H1 (cell line): ENCODE results near the gene RSPO1. TPM values are rescaled to one million over a fixed set of nuclear protein-coding genes. Genes with fewer than 3 reads are reported as not detected.

Source experiments
- CTCF ChIA-PET: fragments of 300-600 bp; sonication (Branson Sonifier 250); formaldehyde crosslinking; loops from one replicate; lab custom pipeline; 2021; ENCODE audit not compliant: partially characterized antibody; lab: Charles Lee
- POLR2A ChIA-PET: fragments of 300-600 bp; sonication (Branson Sonifier 250); formaldehyde crosslinking; loops from one replicate; lab custom pipeline; 2021; ENCODE audit warnings: inconsistent platforms; ENCODE audit not compliant: partially characterized antibody; lab: Charles Lee
- DNase-seq, 2 experiments: peaks; one replicate each; pipeline versions ENCODE4 v3.0.0 to v3.0.0-alpha.2; 2010 to 2022; ENCODE audit warnings: low spot score in 2 of 2, low read depth in 1 of 2, mixed read lengths in 1 of 2
- FAIRE-seq: peaks from 2 replicates; lab custom pipeline; 2011; peaks lifted over from hg19 to GRCh38; lab: Jason Lieb, UNC
- H2AFZ ChIP-seq: 2 replicates; pipeline ENCODE4 v1.8.1; 2012; ENCODE audit warnings: low read length, inconsistent platforms
- H2AK5ac ChIP-seq: 2 replicates; pipeline ENCODE4 v1.6.1; 2013; ENCODE audit warnings: low read depth, low read length
- H2BK120ac ChIP-seq: replicated peaks from 2 replicates; pipeline ENCODE3; 2013; ENCODE audit warnings: low read depth, low read length, inconsistent platforms
- H2BK12ac ChIP-seq: 2 replicates; pipeline ENCODE4 v1.6.1; 2013; ENCODE audit warnings: low read depth, low read length
- H2BK15ac ChIP-seq: 2 replicates; pipeline ENCODE4 v1.6.1; 2013; ENCODE audit warnings: low read length
- H2BK20ac ChIP-seq: 2 replicates; pipeline ENCODE4 v1.6.1; 2013; ENCODE audit warnings: low read length
- H2BK5ac ChIP-seq: 2 replicates; pipeline ENCODE4 v1.6.1; 2013; ENCODE audit warnings: low read depth, low read length
- H3K14ac ChIP-seq: 2 replicates; pipeline ENCODE4 v1.6.1; 2013; ENCODE audit warnings: inconsistent platforms; ENCODE audit not compliant: insufficient read length
- H3K18ac ChIP-seq: 2 replicates; pipeline ENCODE4 v1.6.1; 2013; ENCODE audit warnings: low read length; ENCODE audit errors: extremely low read depth
- H3K23ac ChIP-seq: 2 replicates; pipeline ENCODE4 v1.6.1; 2013; ENCODE audit warnings: inconsistent platforms; ENCODE audit not compliant: insufficient read length
- H3K23me2 ChIP-seq: 2 replicates; pipeline ENCODE4 v1.6.1; 2013; ENCODE audit warnings: low read depth, low read length
- H3K27ac ChIP-seq: 2 replicates; pipeline ENCODE4 v1.6.1; 2011; ENCODE audit warnings: low read depth, low read length, inconsistent platforms
- H3K27me3 ChIP-seq, 4 experiments: replicated peaks in 1 of 4; 1 replicate in 1 of 4; 2 replicates in 3 of 4; pipeline versions ENCODE4 v1.6.1 to v1.8.1; 2011 to 2013; ENCODE audit warnings: low read length in 3 of 4, mild to moderate bottlenecking in 3 of 4, inconsistent platforms in 2 of 4, mixed read lengths in 2 of 4, moderate library complexity in 1 of 4; ENCODE audit not compliant: control insufficient read depth in 3 of 4, insufficient read depth in 3 of 4; ENCODE audit errors: extremely low read depth in 1 of 4
- H3K36me3 ChIP-seq, 4 experiments: 2 replicates each; pipeline versions ENCODE4 v1.6.1 to v1.8.1; 2011 to 2013; ENCODE audit warnings: mild to moderate bottlenecking in 4 of 4, low read length in 3 of 4, moderate library complexity in 2 of 4, control low read depth in 1 of 4, inconsistent platforms in 1 of 4; ENCODE audit not compliant: insufficient read depth in 4 of 4, control insufficient read depth in 2 of 4
- H3K4ac ChIP-seq: replicated peaks from 2 replicates; pipeline ENCODE3; 2013; ENCODE audit warnings: low read length, low read depth, mixed read lengths, inconsistent platforms; ENCODE audit not compliant: insufficient read length
- H3K4me1 ChIP-seq, 4 experiments: replicated peaks in 1 of 4; 1 replicate in 1 of 4; 2 replicates in 3 of 4; pipeline versions ENCODE4 v1.6.1 to v1.8.1; 2011 to 2013; ENCODE audit warnings: low read length in 3 of 4, inconsistent platforms in 2 of 4, mixed read lengths in 1 of 4; ENCODE audit not compliant: insufficient read depth in 4 of 4, control insufficient read depth in 3 of 4
- H3K4me2 ChIP-seq, 2 experiments: 2 replicates each; pipeline versions ENCODE4 v1.6.1 to v1.8.1; 2011 to 2013; ENCODE audit warnings: low read depth in 2 of 2, low read length in 2 of 2, control low read depth in 1 of 2, inconsistent platforms in 1 of 2, mild to moderate bottlenecking in 1 of 2; ENCODE audit not compliant: insufficient read depth in 1 of 2
- H3K4me3 ChIP-seq, 4 experiments: fragments of 200-600, 300-600 bp in 1 of 4; sonication (generic), shearing (Covaris generic), sonication (Bioruptor Twin) in 1 of 4; 2 replicates each; pipeline versions ENCODE4 v1.5.1 to v1.8.1; 2011 to 2016; ENCODE audit warnings: low read length in 4 of 4, low read depth in 3 of 4, control low read depth in 2 of 4, inconsistent platforms in 2 of 4, mild to moderate bottlenecking in 2 of 4, mixed read lengths in 1 of 4, moderate library complexity in 1 of 4; ENCODE audit not compliant: insufficient read depth in 2 of 4; ENCODE audit errors: extremely low read depth in 1 of 4
- H3K56ac ChIP-seq: replicated peaks from 2 replicates; pipeline ENCODE3; 2013; ENCODE audit warnings: low read depth, mild to moderate bottlenecking, mixed read lengths, low read length, inconsistent platforms; ENCODE audit not compliant: insufficient read length
- H3K79me1 ChIP-seq: 2 replicates; pipeline ENCODE4 v1.6.1; 2013; ENCODE audit warnings: low read depth, low read length, control low read depth
- H3K79me2 ChIP-seq, 2 experiments: 2 replicates each; pipeline versions ENCODE4 v1.6.1 to v1.8.1; 2012 to 2013; ENCODE audit warnings: low read length in 2 of 2, mild to moderate bottlenecking in 2 of 2, inconsistent platforms in 1 of 2; ENCODE audit not compliant: insufficient read depth in 2 of 2, control insufficient read depth in 1 of 2
- H3K9ac ChIP-seq, 4 experiments: replicated peaks in 1 of 4; 1 replicate in 1 of 4; 2 replicates in 3 of 4; pipeline versions ENCODE4 v1.6.1 to v1.8.1; 2011 to 2013; ENCODE audit warnings: low read depth in 3 of 4, low read length in 3 of 4, control low read depth in 2 of 4, mild to moderate bottlenecking in 2 of 4, moderate library complexity in 2 of 4, inconsistent platforms in 1 of 4; ENCODE audit errors: extremely low read depth in 1 of 4
- H3K9me3 ChIP-seq, 2 experiments: 2 replicates each; pipeline versions ENCODE4 v1.6.1 to v1.8.1; 2012 to 2013; ENCODE audit warnings: mild to moderate bottlenecking in 2 of 2, moderate library complexity in 2 of 2, control low read depth in 1 of 2, inconsistent platforms in 1 of 2, low read depth in 1 of 2, low read length in 1 of 2, mixed read lengths in 1 of 2; ENCODE audit not compliant: insufficient read depth in 2 of 2
- H4K20me1 ChIP-seq, 2 experiments: replicated peaks in 1 of 2; 2 replicates each; pipeline versions ENCODE3 to v1.8.1; 2011 to 2013; ENCODE audit warnings: inconsistent platforms in 2 of 2, low read length in 2 of 2, mild to moderate bottlenecking in 1 of 2; ENCODE audit not compliant: insufficient read depth in 2 of 2, control insufficient read depth in 1 of 2
- H4K5ac ChIP-seq: 2 replicates; pipeline ENCODE4 v1.6.1; 2013; ENCODE audit warnings: low read length, low read depth, mixed read lengths, inconsistent platforms; ENCODE audit not compliant: insufficient read length
- H4K8ac ChIP-seq: 2 replicates; pipeline ENCODE4 v1.8.0; 2013; ENCODE audit warnings: mild to moderate bottlenecking, moderate library complexity, low read length, inconsistent platforms; ENCODE audit not compliant: insufficient read depth; ENCODE audit errors: extremely low read depth
- H4K91ac ChIP-seq: replicated peaks from 2 replicates; pipeline ENCODE3; 2013; ENCODE audit warnings: low read length, mixed read lengths, inconsistent platforms; ENCODE audit not compliant: insufficient read length
- BACH1 ChIP-seq: IDR thresholded peaks from 2 replicates; pipeline ENCODE4 v1.6.1; 2012; ENCODE audit warnings: low read length, improper control_type of control experiment
- CBX5 ChIP-seq: fragments of 300-800, 300-1000 bp; sonication (generic); IDR thresholded peaks from 2 replicates; pipeline ENCODE4 v1.7.1; 2016; ENCODE audit warnings: antibody characterized with exemption, low read length, low read depth
- JUND ChIP-seq: IDR thresholded peaks from 2 replicates; pipeline ENCODE4 v1.6.1; 2011; ENCODE audit warnings: mild to moderate bottlenecking, improper control_type of control experiment, low read length
- SIRT6 ChIP-seq: IDR thresholded peaks from one replicate; pipeline ENCODE4 v1.7.1; 2012; ENCODE audit warnings: low read length, inconsistent platforms
- SP2 ChIP-seq: IDR thresholded peaks from 2 replicates; pipeline ENCODE4 v1.6.1; 2012; ENCODE audit warnings: mild to moderate bottlenecking, low read length, inconsistent platforms
- WGBS, 2 experiments: shearing (Covaris generic) in 1 of 2; methylation state at CpG; one replicate each; pipeline versions ENCODE4 v1.1.6 to v1.1.7; 2013 to 2015; ENCODE audit warnings: low lambda C conversion rate in 2 of 2, mixed read lengths in 2 of 2, inconsistent platforms in 1 of 2, low coverage in 1 of 2, missing lambda C conversion rate in 1 of 2; ENCODE audit not compliant: insufficient replicate concordance in 2 of 2, insufficient coverage in 1 of 2, insufficient read length in 1 of 2; ENCODE audit errors: extremely low coverage in 1 of 2, missing lambda C conversion rate in 1 of 2; 5-methylcytosine and 5-hydroxymethylcytosine counted together
- polyA plus RNA-seq, 7 experiments: library from polyadenylated mRNA; depleted of rRNA in 3 of 7; stranded (reverse) in 5 of 7; unstranded in 2 of 7; fragments of >200 nt in 5 of 7; fragments of 200-250 nt in 2 of 7; gene quantifications; 1 replicate in 5 of 7; 2 replicates in 1 of 7; 4 replicates in 1 of 7; pipeline versions ENCODE4 v1.2.1 to v1.2.3, GENCODE V29; 2011 to 2013; ENCODE audit warnings: missing spikeins in 2 of 7, mixed read lengths in 2 of 7
- total RNA-seq: library from RNA; stranded (reverse); fragmentation: NEBNext Ultra II Directional; extraction: Animal tissue kit (Norgen Biotek cat#: 25700); gene quantifications from 2 replicates; pipeline ENCODE4 v1.2.1, GENCODE V29; 2021
- TF ChIP-seq, protein P1 (sequence below): IDR thresholded peaks from 2 replicates; pipeline ENCODE4 v1.6.1; 2011; ENCODE audit warnings: low read length, improper control_type of control experiment

The RSPO1 gene
- total and polyA plus RNA-seq, 2 of the 8 experiments (the other 6 are each of a cell fraction or from before 2014, with no cell fraction given): 0.39 TPM; not detected in 1

DNA sequence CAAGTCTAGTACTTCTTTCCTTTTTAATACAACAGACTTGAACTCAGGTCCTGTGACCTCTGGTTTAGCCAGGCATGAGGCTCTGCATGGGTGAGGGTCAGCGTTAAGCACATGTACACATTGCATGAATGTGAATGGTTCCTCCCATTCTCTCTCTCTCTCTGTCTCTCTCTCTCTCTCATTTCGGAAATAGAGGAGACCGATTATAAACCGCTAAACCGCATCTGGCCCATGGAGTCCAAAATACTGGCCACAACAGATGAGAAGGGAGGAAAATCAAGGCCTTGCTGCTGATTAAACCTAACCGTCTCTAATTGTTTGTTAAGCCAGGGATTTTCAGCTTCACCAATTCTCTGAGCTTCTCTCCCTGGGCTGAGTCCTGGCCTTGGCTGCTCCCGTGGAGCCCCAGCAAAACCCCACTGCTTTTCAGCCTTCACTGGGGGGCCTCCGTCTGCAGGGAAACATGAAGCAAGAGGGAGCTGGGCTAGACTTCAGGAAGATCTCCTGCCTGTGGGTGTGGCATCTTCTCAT, 6.6 kb downstream of the RSPO1 start:
- no peak overlapping the region for H3K9ac ChIP-seq
- H3K4me2 ChIP-seq: no peak overlapping the region
- H3K27me3 ChIP-seq: peaks cover 32 to 75% (median 57%) of the 10 kb centered on the region in 4 experiments
- WGBS, 2 experiments: 79% methylated on average over 8 of the region's 8 CpGs; no CpG with 5 or more reads in 1 of the 2 experiments
- H2BK5ac ChIP-seq: no peak overlapping the region
- H2BK15ac ChIP-seq: no peak overlapping the region
- H2BK20ac ChIP-seq: no peak overlapping the region
- no peak overlapping the region for H2BK120ac ChIP-seq
- no peaks in the 10 kb centered on the region; the same call in 1 of the 2 replicates for H3K23me2 ChIP-seq
- POLR2A ChIA-PET: no interaction called here
- H2AK5ac ChIP-seq: no peak overlapping the region
- no peak for FAIRE-seq
- no peaks in the 10 kb centered on the region for H3K79me1 ChIP-seq
- no peaks in the 10 kb centered on the region for H3K36me3 ChIP-seq
- no peak overlapping the region for H4K8ac ChIP-seq
- no peak overlapping the region for H2BK12ac ChIP-seq
- H3K9me3 ChIP-seq: no peaks in the 10 kb centered on the region
- H3K4me1 ChIP-seq: peaks cover 0 to 3% (median 1%) of the 10 kb centered on the region in 4 experiments; a peak in 5 of 7 replicates
- H4K91ac ChIP-seq: no peak overlapping the region
- peaks cover 3 to 6% of the 10 kb centered on the region in 2 experiments for H4K20me1 ChIP-seq
- H3K14ac ChIP-seq: no peak overlapping the region
- no peak overlapping the region for H3K23ac ChIP-seq
- H3K79me2 ChIP-seq: no peaks in the 10 kb centered on the region
- no peak overlapping the region for H3K4ac ChIP-seq
- no peak overlapping the region for H2AFZ ChIP-seq
- H3K4me3 ChIP-seq: no peak overlapping the region; a peak in 1 of 8 replicates
- CTCF ChIA-PET: interaction anchor here (0.6 to 5.2 kb wide), 3 partner anchors 15 to 41 kb away, joined by 3 to 36 read pairs (median 3); no protein-coding TSS in a partner anchor
- H3K56ac ChIP-seq: no peak overlapping the region
- no peak overlapping the region for H4K5ac ChIP-seq
- no peak overlapping the region for H3K27ac ChIP-seq
- TF ChIP-seq SIRT6: no peak
- no peak for TF ChIP-seq SP2
- no peak for TF ChIP-seq BACH1
- TF ChIP-seq CBX5: no peak
- TF ChIP-seq, protein P1, sequence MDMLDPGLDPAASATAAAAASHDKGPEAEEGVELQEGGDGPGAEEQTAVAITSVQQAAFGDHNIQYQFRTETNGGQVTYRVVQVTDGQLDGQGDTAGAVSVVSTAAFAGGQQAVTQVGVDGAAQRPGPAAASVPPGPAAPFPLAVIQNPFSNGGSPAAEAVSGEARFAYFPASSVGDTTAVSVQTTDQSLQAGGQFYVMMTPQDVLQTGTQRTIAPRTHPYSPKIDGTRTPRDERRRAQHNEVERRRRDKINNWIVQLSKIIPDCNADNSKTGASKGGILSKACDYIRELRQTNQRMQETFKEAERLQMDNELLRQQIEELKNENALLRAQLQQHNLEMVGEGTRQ: no peak
- no peak for TF ChIP-seq JUND
- no peak overlapping the region for H3K18ac ChIP-seq
- no peak for DNase-seq
